Measurements from ENCODE around the gene CCNI.
"Not testable (repeated sequence)": the region's sequence is repeated elsewhere in the genome, so short reads cannot be mapped to it uniquely, and the experiment has no call there.

The CCNI gene

DNA sequence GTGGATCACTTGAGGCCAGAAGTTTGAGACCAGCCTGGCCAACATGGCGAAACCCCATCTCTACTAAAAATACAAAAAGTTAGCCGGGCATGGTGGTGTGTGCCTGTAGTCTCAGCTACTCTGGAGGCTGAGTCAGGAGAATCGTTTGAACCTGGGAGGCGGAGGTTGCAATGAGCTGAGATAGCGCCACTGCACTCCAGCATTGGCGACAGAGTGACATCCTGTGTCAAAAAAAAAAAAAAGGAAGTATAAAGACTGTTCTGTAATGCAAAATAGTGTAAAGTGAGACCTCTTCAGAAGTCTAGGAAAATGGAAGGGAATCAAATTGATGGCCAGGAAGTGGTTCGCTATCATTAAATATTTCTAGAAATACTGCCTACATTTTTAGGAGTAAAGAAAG is 5.0 kb upstream of the CCNI start:
- DNase-seq, result not testable (repeated sequence)

DNA sequence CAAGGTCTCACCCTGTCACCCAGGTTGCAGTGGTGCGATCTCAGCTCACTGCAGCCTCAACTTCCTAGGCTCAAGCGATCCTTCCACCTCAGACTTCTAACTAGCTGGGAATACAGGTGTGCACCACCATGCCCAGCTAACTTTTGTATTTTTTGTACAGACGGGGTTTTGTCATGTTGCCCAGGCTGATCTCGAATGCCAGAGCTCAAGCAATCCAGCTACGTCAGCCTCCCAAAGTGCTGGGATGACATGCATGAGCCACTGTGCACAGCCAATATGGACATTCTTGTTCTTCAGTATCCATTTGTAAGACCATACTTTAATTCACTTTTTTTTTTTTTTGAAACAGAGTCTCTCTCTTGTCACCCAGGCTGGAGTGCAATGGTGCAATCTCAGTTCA is 3.5 kb upstream of the CCNI start:
- DNase-seq, result no peak

DNA sequence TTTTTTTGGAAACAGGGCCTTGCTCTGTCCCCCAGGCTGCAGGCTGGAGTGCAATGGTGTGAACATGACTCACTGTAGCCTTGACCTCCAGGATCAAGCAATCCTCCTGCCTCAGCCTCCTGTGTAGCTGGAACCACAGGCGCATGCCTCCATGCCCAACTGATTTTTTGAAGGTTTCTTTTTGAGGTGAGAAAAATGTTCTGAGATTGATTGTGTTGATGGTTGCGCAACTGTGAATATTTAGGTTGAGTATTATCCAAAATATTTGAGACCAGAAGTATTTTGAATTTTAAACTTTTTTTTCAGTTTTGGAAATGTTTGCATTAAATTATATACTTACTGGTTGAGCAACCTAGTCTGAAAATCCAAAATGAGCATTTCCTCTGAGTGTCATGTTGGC is 2.6 kb upstream of the CCNI start:
- no peak for DNase-seq

DNA sequence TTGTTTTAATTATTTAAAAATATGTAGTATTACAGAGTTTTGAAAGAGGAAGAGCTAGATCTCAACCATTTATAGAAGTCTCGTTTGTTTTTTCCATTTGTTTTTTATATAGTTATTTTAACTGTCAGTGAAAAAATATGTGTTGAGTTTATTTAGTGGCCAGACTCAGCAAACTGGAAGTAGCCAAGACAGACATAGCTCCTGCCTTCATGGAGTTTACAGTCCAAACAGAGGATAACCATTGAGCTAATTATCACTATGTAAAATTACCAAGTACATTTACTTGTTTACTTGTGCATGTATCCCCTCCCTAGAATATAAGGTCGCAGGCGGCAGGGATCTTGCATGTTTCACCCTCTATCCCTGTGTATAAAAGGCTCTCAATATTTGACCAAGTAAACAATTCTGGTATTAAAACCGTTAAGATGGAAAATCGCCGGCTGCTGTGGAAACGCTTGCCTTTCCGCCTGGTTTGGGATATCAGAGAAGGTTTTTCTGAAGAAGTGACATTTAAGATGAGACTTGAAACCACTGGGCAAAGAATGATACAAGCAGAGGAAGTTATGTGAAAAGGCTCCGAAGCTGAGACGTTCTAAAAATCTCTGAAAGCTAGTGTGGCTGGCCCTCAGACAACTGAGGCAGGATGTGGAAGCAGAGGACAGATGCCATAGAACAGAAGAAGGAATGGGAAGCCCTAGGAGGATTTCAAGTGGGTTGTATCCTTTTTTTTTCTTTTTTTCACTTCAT is 1.3 kb upstream of the CCNI start:
- DNase-seq, result no peak

DNA sequence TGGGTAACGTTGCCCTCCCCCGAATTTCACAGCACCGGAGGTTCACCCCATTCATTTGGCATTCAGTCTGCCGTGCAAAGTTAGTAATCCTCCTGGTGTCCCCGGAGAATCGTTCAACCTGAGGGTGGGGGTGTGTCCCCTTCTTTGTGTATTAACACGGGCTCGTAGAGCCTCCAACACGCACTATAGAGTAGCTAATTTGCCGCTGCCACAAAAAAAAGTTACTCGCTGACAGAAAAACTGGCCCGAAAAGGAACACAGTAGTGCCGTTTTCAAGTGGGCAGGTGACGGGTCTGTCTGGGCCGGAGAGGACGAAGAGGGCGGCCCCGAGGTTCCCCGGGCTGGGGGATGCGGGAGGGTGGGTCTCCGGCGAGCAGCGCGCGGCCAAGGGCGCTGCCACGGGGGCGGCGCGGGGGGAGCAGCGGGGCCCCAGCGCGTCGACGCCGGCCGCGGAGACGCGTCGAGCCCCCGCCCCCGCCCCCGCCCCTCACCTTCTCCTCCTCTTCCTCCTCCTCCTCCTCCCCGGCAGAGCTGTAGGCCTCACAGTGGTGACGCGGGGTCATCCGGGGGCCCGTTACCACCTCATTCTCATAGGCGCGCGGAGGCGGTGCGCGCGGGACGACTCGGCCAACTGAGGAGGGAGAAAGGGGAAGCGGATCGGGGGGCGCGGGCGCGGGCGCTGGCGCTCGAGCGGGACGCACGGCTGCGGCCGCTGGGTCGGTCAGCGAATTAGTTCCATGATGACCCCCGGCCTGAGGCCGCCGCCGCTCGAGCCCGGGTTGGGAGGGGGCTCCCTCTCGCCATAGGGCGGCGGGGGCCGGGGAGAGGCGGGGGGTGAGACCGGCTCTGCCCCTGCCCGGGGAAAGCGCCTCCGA is 571 bp downstream of the CCNI start:
- DNase-seq, result no peak

DNA sequence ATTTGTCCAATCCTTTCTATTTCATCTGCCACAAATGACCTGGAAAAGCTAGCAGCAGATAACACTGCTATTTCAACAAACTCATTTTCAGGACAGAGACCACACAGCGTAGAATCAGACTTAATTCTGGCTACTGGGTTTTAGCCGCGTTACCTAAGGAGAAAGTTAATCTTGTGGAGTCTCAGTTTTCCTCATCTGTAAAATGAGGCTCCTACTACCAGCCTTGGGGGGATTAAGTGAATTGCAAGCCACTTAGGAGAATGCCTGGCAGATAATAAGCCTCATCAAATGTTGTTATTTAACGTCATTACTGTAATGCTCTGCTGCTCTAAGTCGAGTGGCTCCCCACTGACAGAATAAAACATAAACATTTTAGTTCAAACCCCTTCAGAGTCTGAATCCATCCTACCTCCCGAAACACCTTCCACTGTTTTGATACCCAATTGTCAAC is 1.4 kb downstream of the CCNI start:
- no peak for DNase-seq

DNA sequence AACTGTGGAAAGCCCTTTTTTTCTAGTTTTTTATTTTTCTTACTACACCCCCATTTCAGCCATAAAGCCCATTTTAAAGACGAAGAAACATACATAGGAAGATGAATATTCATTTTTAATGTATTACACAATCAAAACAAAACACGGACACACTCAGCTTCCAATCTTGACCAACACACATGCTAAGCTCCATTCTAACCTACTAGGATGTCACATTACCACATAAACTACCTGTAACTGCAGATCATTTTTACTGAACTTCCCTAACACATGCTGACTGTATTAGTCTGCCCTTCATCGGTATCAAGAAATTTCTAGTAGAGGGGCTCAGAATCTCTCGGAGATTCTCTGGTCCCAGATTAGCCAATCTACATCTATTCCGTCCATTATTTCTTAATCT is 1.8 kb downstream of the CCNI start:
- DNase-seq, result no peak

DNA sequence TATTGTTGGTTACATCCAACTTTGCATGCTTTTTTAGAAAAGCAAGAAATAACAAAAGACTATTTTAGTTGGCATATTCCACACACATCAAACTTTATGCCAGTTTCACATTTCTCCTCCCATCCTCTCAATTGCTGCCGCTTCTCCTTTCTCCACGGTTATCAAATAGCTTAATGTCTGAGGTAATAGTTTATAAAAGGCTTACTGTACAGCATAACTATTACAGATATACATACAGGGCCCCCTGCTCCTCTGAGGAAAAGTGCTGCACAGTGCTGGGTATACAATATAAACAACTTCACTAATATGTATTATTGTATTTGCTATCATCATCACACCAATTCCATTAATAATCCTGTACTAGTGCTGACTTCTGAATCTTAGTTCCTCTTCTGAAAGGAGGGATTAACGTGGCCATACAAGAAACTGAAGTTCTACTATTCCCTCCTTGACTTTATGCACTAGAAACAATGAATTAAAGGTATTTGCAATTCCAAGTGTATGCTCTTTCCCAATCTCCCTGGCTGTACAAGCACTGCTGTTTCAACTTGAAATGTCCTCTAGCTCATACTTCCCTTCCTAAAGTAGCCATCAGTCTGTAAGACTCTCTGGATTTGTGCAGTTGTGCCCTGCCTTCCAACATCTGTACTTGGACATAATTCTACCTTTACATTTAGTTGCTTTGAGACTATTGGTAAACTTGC is 2.5 kb downstream of the CCNI start:
- DNase-seq, result no peak

DNA sequence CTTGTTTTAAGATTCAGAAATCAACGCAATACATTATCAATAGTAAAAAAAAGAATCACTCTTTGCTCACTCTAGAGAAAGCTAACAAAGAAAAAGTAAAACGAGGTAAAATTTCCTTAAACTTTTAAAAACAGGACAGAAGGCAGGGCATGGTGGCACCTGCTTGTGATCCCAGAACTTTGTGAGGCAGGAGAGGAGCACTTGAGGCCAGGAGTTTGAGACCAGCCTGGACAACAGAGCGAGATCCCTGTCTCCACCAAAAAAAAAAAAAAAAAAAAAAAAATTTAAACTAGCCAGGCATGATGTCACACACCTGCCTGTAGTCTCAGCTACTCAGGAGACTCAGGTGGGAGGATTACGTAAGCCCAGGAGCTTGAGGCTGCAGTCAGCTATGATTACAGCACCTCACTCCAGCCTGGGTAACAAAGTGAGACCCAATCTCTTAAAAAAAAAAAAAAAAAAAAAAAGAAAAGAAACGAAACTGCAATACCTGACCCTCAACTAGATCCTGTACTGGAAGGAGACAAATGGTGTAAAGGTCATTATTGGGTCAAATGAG is 3.5 kb downstream of the CCNI start:
- no peak for DNase-seq

DNA sequence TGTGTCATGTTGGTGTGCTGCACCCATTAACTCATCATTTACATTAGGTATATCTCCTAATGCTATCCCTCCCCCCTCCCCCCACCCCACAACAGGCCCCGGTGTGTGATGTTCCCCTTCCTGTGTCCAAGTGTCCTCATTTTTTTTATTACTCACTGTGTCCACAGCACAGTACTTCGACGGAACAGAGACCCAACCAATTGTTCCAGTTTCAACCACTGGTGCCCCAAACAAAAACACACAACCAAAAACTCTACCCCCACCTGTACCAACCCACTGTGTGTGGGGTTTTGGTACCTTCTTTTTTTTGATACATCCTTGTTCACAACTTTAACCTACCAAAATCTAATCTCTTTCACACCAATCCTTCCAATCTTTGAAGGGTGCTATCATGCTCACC is 6.3 kb downstream of the CCNI start:
- not testable (repeated sequence) for DNase-seq

DNA sequence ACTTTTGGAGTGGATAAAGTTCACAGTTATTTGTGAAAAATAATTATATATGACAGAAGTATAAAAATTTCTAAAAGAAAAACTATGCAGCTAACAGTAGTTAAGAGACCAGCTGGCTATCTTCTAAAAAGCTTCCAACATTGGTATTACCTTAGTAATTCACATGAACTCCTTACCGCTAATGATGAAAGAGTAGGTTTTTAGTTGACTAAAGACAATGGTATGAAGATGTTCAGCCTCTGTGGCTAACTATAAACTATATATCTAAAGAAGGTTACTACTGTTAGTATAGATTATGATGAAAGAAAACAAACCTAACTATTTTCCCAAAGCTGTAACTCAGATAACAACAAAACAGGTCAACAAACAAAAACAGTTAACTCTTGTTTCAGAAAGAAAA is 10.4 kb downstream of the CCNI start:
- DNase-seq, result no peak

DNA sequence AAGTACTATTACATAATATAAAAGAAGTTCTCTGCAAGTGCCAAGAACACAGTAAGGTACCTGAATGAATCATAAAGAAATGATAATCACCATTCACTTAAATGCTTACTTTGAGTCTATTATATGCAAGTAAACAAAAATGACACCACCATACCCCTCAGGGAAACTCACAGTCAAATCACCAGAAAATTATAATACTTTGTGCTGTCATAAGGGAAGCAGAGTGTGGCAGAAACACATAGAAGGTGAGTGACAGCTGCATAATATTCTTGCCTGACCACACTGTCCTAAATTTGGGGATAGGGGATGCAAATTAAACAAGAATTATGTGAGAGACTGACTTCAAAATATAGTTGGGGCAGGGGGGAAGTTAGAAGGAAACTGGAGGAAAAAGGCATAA is 12.9 kb downstream of the CCNI start:
- DNase-seq, result no peak

DNA sequence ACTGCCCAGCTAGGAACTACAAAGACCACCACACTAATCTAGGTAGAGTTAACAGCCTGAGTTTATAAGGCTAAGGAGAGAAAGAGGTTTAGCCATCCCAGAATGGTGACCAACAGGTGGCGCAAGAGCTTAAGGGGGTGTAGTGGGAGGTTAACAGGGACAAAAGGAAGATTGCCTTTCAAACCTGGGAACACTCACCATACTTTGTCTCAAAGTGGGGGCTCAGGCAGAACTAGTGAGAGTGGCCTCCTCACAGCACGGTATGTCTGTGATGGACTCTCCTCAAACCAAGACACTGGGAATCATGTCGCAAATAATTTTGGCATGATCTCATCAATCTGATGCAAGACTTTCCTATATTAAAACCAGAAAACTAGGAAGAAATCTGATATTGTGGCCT is 23.4 kb downstream of the CCNI start:
- DNase-seq, result no peak

DNA sequence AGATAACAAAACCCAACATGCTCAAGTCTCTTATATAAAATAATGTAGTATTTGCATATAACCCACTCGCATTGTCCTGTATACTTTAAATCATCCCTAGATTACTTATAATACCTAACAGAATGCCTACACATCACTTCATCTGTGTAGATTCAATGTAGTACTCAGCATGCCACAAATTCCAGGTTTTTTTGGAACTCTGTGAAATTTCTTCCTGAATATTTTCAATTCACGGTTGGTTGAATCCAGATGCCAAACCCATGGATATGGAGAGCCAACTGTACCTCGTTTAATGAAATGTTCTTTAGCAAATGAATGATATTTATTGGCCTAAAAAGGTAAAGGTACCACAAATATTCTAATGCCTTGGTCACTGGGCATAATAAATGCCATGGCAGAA is 24.8 kb downstream of the CCNI start:
- no peak for DNase-seq

DNA sequence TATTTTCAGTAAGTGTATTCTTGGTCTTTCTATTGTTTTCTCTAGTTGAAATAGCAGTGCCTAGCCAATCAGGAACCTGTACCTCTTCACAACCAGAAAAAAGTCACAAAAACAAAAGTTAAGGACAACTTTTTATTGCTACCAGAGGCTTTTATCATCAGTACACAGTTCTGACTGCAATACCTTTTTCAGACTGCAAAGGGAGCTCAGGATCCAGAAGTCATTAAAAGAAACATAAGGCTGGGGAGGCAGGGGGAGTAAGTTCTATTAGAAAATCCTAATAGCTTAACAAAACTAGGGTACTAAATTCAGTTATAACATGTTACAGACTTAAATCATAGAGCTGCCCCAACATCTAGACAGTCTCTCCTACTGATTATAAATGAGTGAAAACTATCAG is 28.8 kb downstream of the CCNI start:
- DNase-seq, result no peak

DNA sequence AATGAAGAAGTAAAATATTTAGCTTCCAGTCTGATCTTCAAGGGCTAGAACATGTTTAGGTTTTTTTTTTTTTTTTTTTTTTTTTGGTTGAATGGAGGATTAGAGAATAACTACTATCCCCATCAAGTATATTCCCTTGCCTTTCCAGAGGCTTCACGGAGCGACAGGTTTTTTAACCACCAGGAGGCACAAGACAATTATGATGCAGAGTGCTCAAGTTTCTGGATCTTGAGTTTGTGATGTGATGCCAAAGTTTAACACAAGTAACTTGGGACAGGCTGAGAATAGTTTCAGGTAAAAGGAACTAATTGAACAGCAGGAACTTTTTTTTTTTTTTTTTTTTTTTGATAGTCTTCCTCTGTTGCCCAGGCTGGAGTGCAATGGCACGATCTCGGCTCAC is 30.3 kb downstream of the CCNI start:
- no peak for DNase-seq

DNA sequence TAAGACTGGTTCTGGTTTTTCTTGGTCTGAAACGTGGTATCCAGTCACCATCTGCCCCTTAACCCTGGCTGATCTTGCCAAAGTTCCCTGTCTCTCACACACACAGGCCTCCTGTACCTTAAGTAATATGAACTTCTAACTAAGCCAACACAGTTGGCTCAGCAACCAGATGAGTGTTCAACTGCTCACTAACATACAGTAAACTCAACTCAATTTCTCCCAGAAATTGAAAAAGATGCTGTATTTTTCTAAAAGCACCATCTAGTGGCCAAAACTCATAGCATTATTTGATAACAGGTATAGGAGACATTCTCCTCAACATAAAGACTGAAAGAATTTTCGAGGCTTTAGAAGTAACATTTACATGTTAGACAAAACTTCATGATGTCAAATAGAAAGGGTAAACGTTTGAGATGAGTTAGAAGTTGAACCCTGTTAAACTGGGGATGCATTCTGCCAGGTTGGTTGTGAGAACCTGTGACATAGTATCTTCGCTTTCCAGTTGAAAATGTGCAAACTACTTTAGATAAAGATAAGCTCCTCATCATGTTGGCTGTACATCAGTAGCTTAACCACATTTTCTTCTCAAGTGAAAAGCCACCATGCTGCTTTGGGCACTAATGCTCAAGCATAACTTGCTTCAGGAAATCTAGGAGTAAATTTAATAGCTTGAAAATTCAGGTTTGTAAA is 31.2 kb downstream of the CCNI start:
- no peak for DNase-seq

DNA sequence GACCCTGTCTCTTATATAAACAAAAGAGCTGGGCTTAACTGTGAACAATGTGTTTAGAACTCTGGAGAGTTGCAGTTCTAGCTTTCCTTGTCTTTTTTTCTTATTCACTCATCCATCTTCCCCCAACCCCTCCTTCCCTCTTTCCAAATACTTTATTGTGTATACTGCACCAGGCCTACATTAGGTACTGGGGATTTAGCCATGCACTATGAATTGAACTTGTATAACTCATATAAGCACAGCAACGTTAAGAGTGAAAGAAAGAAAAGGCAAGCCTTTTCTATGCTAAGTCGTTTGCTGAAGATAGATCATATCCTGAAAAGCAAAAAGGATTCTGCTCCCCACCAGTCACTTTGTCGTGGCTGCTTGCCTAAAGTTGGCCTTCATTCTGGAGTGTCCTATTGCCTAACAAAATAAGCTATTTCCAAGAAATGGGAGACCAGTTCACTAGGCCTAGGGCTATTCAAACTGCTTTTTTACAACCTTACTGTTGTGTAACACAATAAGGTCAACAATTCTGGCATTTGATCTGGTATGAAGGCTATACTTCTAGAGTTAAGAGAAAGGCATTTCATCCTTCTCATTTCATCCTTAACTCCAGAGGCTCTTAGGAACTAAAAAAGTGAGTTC is 32.2 kb downstream of the CCNI start:
- no peak for DNase-seq

DNA sequence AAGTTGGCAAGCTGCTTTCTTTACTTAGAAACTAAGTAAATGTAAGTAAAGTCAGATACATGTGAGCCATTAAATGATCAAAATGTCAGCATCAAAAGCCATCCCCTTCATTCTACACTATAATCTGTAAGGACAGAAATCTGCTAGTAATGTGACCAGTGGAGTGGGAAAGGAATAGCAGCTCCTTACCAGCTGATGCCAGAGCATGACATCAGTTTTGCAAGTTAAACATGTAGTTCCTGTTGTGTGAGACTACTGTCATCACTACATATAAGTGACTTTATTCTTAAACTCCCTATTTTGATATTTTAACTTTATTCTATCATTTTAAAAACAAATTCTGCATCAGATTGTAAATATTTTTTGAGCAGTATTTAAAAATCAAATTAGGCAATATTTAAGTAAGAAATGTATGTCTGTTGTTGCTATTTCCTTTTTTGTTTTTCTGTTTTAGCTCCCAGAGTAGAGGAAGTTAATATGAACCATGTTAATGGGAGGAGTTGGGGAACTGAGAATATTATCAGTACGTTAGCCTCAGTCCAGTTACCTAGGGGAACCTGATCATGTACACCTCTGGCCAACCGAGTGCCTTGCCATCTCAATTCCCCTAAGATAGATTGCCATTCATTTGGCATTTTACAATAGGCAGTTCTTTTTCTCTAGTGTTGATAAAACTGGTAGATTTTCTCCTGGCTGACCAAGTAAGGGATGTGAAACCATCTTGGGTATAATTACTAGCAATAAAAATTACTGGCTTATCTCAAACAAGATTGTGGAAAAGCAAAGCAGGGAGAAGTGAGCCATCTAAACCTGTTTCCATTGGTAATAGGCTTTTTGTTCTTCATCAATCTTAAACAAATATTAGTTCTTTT is 34.7 kb downstream of the CCNI start:
- DNase-seq, result no peak

DNA sequence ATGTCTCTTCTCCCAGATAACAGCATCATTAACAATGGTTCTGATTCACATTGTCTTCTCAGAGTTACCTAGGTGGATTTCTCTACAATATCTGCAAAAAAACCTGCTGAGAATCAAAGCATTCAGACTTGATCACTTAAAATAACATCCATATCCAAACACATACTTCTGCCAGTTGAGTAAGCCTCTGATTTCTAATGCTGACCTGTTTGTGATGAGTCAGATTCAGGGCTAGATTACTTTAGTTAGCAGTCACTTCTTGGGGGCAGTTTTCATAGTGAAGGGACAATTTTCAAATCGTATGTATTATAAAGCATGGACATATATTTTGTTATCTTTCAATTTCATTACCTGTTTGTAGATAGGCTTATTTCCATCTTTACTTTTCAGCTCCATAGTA is 35.5 kb downstream of the CCNI start:
- DNase-seq, result peak; percentile 61

DNA sequence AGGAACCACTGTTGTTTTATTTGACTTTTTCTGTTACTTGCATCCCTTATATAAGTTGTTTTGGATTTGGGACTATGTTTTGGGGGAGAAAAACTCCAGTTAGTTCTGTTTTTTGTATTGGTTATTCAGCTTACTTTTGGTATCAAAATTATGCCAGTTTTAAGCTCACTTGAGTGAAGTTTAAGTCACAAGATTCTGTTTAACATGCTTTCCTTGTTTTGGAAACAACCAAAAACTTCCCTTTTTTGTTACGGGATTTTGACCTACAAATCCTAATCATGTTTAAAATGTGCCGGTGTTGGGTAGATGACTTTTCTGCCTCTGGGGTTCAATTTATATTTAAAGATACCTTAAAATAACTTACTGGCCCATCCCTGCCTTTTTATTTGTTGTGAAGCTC is 36.0 kb downstream of the CCNI start:
- DNase-seq, result no peak
